Esophagus squamous epithelium (tissue), 5 donors: ENCODE results near the gene MTERF1. TPM values are rescaled to one million over a fixed set of nuclear protein-coding genes. Genes with fewer than 3 reads are reported as not detected.
"Not testable (repeated sequence)": the region's sequence is repeated elsewhere in the genome, so short reads cannot be mapped to it uniquely, and the experiment has no call there.

ENCODE experiments used
- DNase-seq: peaks from one replicate; lab custom pipeline; 2025; lab: John Stamatoyannopoulos, UW
- H3K27ac ChIP-seq, 4 donors: fragments of 200-600 bp; sonication (generic); one replicate each; pipeline ENCODE4 v1.5.1; 2016 to 2019; ENCODE audit warnings: mild to moderate bottlenecking in 1 of 4
- H3K27me3 ChIP-seq, 4 donors: fragments of 200-600 bp; sonication (generic); 1 replicate in 3 of 4; 2 replicates in 1 of 4; pipeline versions ENCODE4 v1.5.1 to v1.6.0; 2017 to 2021; ENCODE audit warnings: antibody characterized with exemption in 1 of 4
- H3K36me3 ChIP-seq, 3 donors: fragments of 200-600 bp; sonication (generic); one replicate each; pipeline ENCODE4 v1.5.1; 2016 to 2019
- H3K4me1 ChIP-seq, 3 donors: fragments of 200-600 bp; sonication (generic); one replicate each; pipeline ENCODE4 v1.5.1; 2017 to 2019
- H3K4me3 ChIP-seq, 4 donors: fragments of 200-600 bp; sonication (generic); 1 replicate in 3 of 4; 2 replicates in 1 of 4; pipeline ENCODE4 v1.5.1; 2016 to 2019; ENCODE audit warnings: mild to moderate bottlenecking in 2 of 4, moderate library complexity in 1 of 4
- H3K9me3 ChIP-seq, 3 donors: fragments of 200-600 bp; sonication (generic); one replicate each; pipeline ENCODE4 v1.5.1; 2016 to 2019
- POLR2A ChIP-seq, 4 donors: fragments of 450-650 bp; IDR thresholded peaks; one replicate each; pipeline ENCODE4 v1.6.1; 2017; ENCODE audit warnings: antibody characterized with exemption in 4 of 4, mild to moderate bottlenecking in 4 of 4, moderate library complexity in 3 of 4
- WGBS, 2 donors: methylation state at CpG; one replicate each; pipeline ENCODE4 v1.1.5; 2018; 5-methylcytosine and 5-hydroxymethylcytosine counted together
- intact Hi-C: fragments of 100-400 bp; cut with DNase I; formaldehyde crosslinking; loops from one replicate; pipeline ENCODE4 v1.15.0; 2022
- total RNA-seq, 4 donors: library from RNA; depleted of rRNA; stranded (reverse); fragments of >200 nt; gene quantifications; one replicate each; pipeline ENCODE4 v1.1.0, GENCODE V29; 2016
- TF ChIP-seq, protein P1 (sequence below), 6 experiments: fragments of 450-650 bp in 4 of 6; fragments of 200-600 bp in 2 of 6; sonication (generic) in 2 of 6; IDR thresholded peaks; one replicate each; pipeline ENCODE4 v1.5.1; 2016 to 2019; ENCODE audit warnings: antibody characterized with exemption in 6 of 6, mild to moderate bottlenecking in 4 of 6, moderate library complexity in 4 of 6
- donor health status: DM: yes; HTN: yes; CAD: no.

Gene MTERF1
- total RNA-seq, 4 donors from 2014 or later: 6.3 to 9.9 (median 9.2) TPM

DNA sequence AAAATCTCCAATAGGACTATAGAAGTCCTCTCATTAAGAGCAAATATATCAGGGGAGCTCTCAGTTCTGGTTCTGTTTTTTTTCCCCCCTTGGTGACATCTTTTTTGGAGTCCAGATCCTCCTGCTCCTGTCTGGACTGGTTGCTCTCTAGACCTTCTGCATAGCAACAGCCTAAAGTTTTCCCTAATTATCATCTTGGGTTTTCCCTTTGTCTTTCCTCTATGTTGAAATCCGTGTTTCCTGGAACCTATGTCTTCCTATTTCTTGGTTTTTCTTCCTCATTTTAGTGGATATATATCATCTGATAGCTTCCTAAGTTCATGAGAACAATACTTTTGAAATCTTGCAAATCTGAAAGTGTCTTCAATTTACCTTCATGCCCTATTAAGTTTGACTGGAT, 29.7 kb upstream of the MTERF1 start:
- H3K9me3 ChIP-seq: no peaks in the 10 kb centered on the region
- no peaks in the 10 kb centered on the region for H3K27me3 ChIP-seq
- H3K27ac ChIP-seq: no peak overlapping the region
- no peak overlapping the region for H3K4me3 ChIP-seq
- intact Hi-C loops: no loop called here
- no peak for DNase-seq
- peaks cover 0 to 4% (median 0%) of the 10 kb centered on the region in 3 donors for H3K4me1 ChIP-seq
- WGBS, 2 donors: 28 to 53% methylated on average over 1 of the region's 1 CpG
- no peaks in the 10 kb centered on the region for H3K36me3 ChIP-seq
- TF ChIP-seq POLR2A (IDR thresholded peaks at IDR 0.05): no peak
- TF ChIP-seq, protein P1, sequence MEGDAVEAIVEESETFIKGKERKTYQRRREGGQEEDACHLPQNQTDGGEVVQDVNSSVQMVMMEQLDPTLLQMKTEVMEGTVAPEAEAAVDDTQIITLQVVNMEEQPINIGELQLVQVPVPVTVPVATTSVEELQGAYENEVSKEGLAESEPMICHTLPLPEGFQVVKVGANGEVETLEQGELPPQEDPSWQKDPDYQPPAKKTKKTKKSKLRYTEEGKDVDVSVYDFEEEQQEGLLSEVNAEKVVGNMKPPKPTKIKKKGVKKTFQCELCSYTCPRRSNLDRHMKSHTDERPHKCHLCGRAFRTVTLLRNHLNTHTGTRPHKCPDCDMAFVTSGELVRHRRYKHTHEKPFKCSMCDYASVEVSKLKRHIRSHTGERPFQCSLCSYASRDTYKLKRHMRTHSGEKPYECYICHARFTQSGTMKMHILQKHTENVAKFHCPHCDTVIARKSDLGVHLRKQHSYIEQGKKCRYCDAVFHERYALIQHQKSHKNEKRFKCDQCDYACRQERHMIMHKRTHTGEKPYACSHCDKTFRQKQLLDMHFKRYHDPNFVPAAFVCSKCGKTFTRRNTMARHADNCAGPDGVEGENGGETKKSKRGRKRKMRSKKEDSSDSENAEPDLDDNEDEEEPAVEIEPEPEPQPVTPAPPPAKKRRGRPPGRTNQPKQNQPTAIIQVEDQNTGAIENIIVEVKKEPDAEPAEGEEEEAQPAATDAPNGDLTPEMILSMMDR (IDR thresholded peaks at IDR 0.05): no peak

DNA sequence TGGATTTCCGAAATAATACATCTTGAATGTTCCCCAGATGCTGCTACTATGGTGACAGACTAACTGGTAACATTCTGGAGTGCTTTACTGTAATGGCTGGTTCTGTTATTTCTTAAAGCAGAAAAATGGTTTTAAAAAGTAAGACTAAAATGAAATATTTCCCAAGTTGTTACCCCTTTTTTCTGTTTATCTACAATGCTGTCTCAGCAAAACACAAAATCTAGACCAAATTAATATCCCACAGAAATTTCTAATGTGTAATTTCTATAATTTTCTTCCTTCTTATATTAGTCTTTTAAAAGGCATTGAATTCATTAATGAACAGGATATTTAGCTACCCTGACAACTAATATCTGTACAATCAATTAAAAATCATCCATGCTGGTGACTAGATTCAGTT, 19.1 kb upstream of the MTERF1 start:
- Histone ChIP-seq H3K36me3 (no peaks in the 10 kb centered on the region), H3K4me1 (peaks cover 0 to 8% (median 0%) of the 10 kb centered on the region in 3 donors), H3K27ac (no peak overlapping the region), H3K9me3 (no peaks in the 10 kb centered on the region), H3K27me3 (no peaks in the 10 kb centered on the region), H3K4me3 (no peak overlapping the region)
- no peak for TF ChIP-seq POLR2A (IDR thresholded peaks at IDR 0.05)
- TF ChIP-seq, protein P1 (IDR thresholded peaks at IDR 0.05): no peak
- intact Hi-C loops: no loop called here
- WGBS, 2 donors: 72 to 77% methylated on average over 1 of the region's 1 CpG
- no peak for DNase-seq

DNA sequence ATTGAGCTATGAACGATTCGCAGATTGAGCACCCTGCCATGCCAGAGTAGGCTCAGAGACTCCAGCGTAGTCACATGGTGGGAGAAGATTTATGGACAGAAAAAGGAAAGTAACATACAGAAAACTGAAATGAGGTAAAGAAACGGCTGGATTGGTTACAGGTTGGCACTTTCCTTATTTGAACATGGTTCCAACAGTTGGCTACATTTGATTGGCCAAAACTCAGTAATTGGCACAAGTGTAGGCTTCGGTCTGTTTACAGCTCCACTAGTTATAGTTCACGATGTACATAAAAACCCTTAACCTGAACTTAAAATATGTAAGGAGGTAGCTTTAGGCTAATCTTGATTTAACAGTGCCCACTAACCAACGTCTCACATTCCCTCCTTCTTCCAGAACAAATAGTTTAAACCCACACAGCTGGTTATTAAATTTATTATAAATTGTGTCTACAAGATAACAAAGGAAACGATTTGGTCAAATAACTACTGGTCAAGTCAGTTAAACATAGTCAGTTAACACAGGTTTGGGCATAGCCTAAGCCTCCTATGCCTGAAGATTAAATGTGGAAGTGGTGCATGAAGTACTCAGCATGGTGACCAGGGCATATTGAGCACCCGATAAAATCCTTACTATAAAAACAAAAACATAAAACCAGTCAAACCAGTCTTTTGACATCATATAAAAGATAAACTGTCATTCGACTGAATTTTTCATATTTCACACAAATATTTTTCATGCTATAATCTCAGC, 17.9 kb upstream of the MTERF1 start:
- Histone ChIP-seq H3K4me3 (no peak overlapping the region), H3K27ac (no peak overlapping the region), H3K4me1 (peaks cover 0 to 12% (median under 1%) of the 10 kb centered on the region in 3 donors), H3K36me3 (no peaks in the 10 kb centered on the region), H3K27me3 (no peaks in the 10 kb centered on the region), H3K9me3 (no peaks in the 10 kb centered on the region)
- 64 to 66% methylated on average over 10 of the region's 10 CpGs for WGBS, 2 donors
- TF ChIP-seq, protein P1 (IDR thresholded peaks at IDR 0.05): no peak
- TF ChIP-seq POLR2A (IDR thresholded peaks at IDR 0.05): no peak
- DNase-seq: no peak
- intact Hi-C loops: no loop called here

DNA sequence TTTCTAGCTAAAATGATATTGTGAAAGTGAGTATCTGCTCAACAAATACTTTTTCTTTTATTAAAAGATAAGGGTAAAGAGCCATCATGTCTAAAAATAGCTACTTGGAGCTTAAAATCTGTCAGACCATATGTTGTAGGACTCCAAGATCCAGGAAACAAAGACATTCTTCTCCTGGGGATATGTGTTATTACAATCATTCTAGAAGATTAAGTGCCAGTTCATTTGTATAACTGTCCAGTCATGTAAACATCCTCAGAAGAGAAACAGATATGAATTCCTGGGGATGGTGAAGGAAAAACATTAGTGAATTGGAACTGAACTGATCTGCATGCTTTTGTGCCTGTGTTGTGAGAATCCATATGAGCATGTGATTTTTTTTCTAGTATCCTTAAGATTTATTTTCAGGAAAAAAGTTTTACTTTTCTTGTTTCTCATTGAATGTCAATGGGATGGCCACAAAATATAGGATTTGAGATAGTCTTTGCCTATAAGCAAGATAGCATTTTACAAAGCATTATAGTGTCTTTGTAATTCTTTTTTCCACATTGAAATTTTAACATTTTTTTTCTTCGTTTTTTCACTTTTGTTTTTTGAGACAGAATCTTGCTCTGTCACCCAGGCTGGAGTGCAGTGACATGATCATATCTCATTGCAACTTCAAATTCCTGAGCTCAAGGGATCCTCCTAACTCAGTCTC, 14.4 kb upstream of the MTERF1 start:
- no peak for DNase-seq
- H3K27me3 ChIP-seq: no peaks in the 10 kb centered on the region
- intact Hi-C loops: no loop called here
- peaks cover 0 to 14% (median 3%) of the 10 kb centered on the region in 3 donors for H3K4me1 ChIP-seq
- 46 to 63% methylated on average over 1 of the region's 1 CpG for WGBS, 2 donors
- TF ChIP-seq, protein P1 (IDR thresholded peaks at IDR 0.05): no peak
- TF ChIP-seq POLR2A (IDR thresholded peaks at IDR 0.05): no peak
- no peaks in the 10 kb centered on the region for H3K36me3 ChIP-seq
- H3K4me3 ChIP-seq: no peak overlapping the region
- no peaks in the 10 kb centered on the region for H3K9me3 ChIP-seq
- H3K27ac ChIP-seq: no peak overlapping the region

DNA sequence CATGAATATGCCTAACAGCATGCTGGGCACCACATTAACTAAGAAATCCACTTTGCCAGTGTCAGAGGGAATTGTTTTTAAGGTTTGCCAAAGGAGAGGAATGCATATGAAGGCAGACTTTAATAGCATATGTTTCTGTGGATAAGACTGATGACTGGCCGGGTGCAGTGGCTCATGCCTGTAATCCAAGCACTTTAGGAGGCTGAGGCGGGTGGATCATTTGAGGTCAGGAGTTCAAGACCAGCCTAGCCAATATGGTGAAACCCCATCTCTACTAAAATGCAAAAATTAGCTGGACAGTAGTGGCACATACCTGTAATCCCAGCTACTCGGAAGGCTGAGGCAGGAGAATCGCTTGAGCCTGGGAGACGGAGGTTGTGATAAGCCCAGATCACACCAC, 13.2 kb upstream of the MTERF1 start:
- H3K4me1 ChIP-seq: peaks cover 0 to 13% (median 3%) of the 10 kb centered on the region in 3 donors
- H3K27me3 ChIP-seq, intact Hi-C loops, DNase-seq, H3K27ac ChIP-seq, H3K4me3 ChIP-seq, H3K36me3 ChIP-seq, H3K9me3 ChIP-seq: not testable (repeated sequence)
- WGBS, 2 donors: 88 to 91% methylated on average over 5 of the region's 5 CpGs
